NCI-H1417 (cell line): Measurements from ENCODE around the gene RAPGEF2.
"Not testable (repeated sequence)": the region's sequence is repeated elsewhere in the genome, so short reads cannot be mapped to it uniquely, and the experiment has no call there.

Source experiments
- DNase-seq, 3 experiments: peaks; one replicate each; lab custom pipeline; 2025; lab: John Stamatoyannopoulos, UW

The RAPGEF2 gene

GRCh38 chr4:159238631-159239030, 135.8 kb downstream of the RAPGEF2 start:
- no peak for DNase-seq

DNA sequence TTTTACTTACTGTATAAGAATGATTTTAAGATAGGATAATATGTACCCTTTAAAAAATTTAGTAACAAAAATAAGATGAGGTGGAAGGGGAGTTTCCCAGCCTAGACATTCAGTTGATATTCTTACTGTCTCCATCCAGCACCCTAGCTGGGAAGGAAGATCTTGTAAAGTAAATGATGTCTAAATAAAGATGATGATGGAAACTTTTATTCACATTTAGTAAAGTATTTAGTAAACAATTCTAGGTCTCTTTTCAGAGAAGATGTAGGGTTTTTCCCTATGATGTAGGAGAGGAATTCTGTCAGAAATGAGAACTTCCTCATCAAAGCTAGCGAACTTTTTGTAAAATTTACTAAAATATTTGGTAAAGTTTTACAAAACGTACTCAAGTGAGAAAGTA, 136.8 kb downstream of the RAPGEF2 start:
- no peak for DNase-seq

- no peak for DNase-seq
Measured at GRCh38 chr4:159240046-159240445, 137.2 kb downstream of the RAPGEF2 start.

- DNase-seq, result no peak
Measured at GRCh38 chr4:159240687-159241086, 137.8 kb downstream of the RAPGEF2 start.

DNA sequence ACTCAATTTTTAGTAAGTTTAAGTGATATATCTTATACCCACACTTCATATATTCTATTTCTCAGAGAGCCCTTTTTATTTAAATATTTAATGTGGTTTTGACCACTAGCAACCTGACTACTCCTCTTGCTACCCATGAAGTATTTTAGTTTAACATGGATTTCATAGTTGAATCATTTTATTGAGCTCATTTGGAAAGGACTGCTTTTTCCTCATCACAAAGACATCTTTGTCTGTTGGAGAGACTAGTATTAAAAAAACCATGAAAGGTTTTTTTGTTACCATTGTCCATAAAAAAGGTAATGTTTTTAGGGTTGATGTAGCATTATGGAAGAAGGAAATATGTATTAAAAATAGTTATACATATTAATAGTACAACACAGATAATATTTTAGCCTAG, 139.5 kb downstream of the RAPGEF2 start:
- no peak for DNase-seq

DNA sequence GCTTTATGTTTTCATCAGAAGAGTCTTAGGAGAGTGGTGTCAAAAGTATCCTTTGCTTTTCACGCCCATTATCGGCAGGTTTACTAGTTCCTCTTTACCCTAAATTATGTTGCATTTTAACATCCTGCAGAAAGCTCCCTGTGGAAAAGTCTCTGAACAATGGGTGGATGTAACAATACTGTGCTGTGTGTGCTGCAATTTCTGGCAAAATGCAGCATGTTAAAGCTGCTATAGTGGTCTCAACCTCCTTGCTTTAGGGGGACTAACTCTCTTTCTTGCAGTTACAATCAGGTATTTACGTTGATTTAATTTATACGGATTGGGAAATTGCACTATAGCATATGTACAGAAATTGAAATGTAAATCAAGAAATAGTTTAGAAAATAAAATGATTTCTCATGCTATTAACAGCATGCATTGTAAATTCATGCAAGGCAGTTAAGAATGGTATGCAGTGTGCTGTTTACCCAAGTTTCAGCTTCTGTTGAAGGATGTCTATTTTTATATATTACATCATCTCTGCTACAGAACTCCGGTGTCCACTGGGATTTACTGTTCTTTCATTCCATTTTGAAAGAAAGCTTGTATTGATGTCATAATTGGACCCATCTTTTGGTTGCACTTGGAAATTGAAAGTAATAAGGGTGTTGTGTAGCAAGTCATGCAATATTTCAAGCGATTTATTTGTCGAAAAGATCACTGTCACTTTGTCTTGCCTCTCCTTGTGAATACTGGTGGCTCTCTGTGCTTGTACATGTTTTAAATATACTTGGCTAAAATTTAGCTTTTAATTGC, 145.7 kb downstream of the RAPGEF2 start:
- DNase-seq, result peak; percentile 7 to 66 (median 39)

GRCh38 chr4:159250751-159251325, 148.0 kb downstream of the RAPGEF2 start:
- no peak for DNase-seq

- not testable (repeated sequence) for DNase-seq
Measured at GRCh38 chr4:159251580-159251979, 148.7 kb downstream of the RAPGEF2 start.

DNA sequence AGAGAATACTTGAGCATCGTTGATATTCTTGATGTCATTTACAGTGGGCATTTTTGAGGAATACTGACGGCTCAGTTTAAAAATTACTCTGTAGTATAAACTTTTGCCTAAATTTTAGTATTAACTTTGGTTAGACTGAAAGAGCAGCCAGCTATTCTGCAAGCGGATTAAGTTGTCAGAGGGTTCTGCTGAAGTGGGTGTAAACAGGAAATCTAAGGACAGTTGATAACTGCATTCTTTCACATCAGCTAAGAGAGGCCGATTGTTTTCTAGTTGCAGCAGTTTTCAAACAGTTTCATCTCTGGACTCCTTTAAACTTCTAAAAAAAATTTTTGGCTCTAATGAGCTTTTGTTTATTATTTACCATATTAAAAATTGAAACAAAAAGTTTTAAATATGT, 149.6 kb downstream of the RAPGEF2 start:
- no peak for DNase-seq

DNA sequence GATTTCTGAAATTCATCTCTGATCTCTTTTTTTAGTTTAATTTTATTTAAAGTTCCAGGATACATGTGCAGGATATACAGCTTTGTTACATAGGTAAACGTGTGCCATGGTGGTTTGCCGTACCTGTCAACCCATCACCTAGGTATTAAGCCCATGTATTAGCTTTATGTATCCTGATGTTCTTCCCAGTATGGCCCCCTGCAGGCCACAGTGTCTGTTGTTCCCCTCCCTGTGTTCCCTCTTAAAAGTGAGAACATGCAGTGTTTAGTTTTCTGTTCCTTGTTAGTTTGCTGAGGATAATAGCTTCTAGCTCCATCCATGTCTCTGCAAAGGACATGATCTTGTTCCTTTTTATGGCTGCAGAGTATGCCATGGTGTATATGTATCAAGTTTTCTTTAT, 153.2 kb downstream of the RAPGEF2 start:
- DNase-seq, result no peak

- DNase-seq, result no peak
Measured at GRCh38 chr4:159258889-159259560, 156.1 kb downstream of the RAPGEF2 start.

- no peak for DNase-seq
Measured at GRCh38 chr4:159264057-159264456, 161.2 kb downstream of the RAPGEF2 start.

GRCh38 chr4:159266981-159267868, 164.3 kb downstream of the RAPGEF2 start:
- peak in 2 of 3 experiments; percentile 8 to 54 for DNase-seq

- no peak for DNase-seq
Measured at GRCh38 chr4:159267869-159268285, 165.0 kb downstream of the RAPGEF2 start.

- DNase-seq, result no peak
Measured at GRCh38 chr4:159268607-159269006, 165.7 kb downstream of the RAPGEF2 start.

GRCh38 chr4:159269116-159269515, 166.2 kb downstream of the RAPGEF2 start:
- no peak for DNase-seq

GRCh38 chr4:159269956-159270355, 167.1 kb downstream of the RAPGEF2 start:
- no peak for DNase-seq

DNA sequence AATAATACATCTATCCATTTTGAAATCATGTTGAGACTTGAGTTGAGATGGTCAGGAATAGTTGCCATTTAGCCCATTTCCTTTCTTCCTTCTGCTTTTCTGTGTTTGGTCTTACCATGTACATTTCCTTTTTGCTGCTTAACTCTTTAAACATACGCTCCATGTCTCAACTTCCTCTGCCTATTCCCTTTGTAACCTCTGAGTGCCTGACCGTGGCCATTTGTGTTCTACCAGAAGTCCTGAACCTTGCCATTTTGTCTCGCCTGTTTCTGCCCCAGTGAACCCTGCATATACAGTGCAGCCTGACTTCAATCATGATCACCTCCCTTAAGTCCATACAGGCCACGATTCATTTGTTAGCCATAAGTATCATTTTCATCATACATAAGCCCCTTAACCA, 169.0 kb downstream of the RAPGEF2 start:
- no peak for DNase-seq

GRCh38 chr4:159272273-159273140, 169.6 kb downstream of the RAPGEF2 start:
- no peak for DNase-seq

DNA sequence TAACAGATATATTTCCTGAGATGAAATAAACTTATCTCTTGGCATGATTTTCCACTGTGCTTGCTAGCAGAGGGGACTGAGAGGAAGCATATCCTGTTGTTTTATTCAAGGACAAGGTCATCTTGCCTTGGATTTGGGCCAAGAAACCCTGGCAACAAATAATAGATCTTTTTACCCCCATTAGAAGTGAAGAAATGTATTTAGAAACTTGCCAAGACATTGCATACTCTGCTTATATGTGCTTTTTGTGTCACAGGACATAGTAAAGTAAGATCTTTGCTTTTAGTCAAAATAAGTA, 170.2 kb downstream of the RAPGEF2 start:
- peak in 1 of 3 experiments; percentile 63 for DNase-seq

GRCh38 chr4:159273841-159274240, 171.0 kb downstream of the RAPGEF2 start:
- no peak for DNase-seq
